ENCODE results near the gene OR6S1.

DNA sequence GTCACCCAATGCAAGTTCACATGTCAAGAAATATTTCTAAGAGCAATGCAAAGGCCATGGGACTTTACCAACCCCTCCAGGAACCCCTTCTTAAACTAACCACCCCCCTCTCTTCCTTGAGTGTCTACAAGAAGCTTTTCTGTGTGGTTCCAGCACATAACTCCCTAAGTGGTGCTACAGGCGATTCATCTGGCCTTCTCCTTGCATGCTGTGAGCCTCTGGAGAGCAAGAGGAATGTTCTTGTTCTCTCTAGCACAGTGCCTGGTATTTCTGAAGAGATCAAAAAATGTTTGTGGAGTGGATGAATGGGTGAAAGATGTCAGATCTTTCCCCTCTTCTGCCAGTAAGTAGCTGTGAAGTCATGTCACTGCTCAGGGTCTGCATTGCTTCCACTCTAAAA is 44.4 kb downstream of the OR6S1 start:
- TF ChIP-seq, protein P1, sequence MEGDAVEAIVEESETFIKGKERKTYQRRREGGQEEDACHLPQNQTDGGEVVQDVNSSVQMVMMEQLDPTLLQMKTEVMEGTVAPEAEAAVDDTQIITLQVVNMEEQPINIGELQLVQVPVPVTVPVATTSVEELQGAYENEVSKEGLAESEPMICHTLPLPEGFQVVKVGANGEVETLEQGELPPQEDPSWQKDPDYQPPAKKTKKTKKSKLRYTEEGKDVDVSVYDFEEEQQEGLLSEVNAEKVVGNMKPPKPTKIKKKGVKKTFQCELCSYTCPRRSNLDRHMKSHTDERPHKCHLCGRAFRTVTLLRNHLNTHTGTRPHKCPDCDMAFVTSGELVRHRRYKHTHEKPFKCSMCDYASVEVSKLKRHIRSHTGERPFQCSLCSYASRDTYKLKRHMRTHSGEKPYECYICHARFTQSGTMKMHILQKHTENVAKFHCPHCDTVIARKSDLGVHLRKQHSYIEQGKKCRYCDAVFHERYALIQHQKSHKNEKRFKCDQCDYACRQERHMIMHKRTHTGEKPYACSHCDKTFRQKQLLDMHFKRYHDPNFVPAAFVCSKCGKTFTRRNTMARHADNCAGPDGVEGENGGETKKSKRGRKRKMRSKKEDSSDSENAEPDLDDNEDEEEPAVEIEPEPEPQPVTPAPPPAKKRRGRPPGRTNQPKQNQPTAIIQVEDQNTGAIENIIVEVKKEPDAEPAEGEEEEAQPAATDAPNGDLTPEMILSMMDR (conservative IDR thresholded peaks at IDR 0.05; ENCODE audit: low read length): no peak
- no peak for TF ChIP-seq EZH2phosphoT487 (IDR thresholded peaks at IDR 0.05; ENCODE audit: borderline replicate concordance, low read depth, low read length)
